Measurements from ENCODE around the gene PGM2.

PGM2 gene

DNA sequence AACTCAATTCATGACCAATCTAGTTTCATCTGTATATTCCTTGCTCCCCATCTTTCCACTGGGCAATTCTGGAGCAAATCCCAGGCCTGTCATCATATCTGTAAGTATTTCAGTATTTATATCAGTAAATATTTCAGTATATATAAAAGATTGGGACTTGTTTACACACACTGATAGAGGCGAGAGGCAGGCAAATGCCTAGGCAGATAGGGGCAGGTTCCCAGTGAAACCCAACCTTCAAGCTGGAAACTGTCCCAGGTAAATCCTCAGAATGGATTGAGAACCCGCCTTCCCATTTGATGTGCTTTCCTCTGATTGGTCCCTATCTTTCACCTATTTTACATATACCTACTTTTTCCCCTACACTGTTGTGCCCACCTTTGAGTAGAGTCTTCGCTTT lies 40.6 kb downstream of the PGM2 start:
- no peak for DNase-seq

DNA sequence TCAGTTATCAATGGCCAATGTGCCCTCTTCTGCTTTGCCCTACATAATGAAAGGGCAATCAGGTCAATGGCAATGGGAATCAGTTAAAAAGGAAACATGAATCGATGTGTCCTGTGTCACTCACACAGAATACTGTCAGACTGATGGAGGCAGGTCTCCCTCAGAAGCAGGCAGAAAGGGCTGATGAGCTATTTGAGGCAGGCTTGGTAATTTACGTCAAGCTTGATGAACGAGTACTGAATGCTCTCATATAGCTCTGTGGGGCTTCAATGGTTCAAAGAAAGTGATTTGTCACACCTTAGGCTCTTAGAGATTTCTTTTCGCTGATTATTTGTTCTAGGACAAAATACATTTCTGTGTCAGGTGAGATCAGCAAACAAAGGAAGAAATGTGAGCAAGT lies 41.8 kb downstream of the PGM2 start:
- DNase-seq, result no peak

DNA sequence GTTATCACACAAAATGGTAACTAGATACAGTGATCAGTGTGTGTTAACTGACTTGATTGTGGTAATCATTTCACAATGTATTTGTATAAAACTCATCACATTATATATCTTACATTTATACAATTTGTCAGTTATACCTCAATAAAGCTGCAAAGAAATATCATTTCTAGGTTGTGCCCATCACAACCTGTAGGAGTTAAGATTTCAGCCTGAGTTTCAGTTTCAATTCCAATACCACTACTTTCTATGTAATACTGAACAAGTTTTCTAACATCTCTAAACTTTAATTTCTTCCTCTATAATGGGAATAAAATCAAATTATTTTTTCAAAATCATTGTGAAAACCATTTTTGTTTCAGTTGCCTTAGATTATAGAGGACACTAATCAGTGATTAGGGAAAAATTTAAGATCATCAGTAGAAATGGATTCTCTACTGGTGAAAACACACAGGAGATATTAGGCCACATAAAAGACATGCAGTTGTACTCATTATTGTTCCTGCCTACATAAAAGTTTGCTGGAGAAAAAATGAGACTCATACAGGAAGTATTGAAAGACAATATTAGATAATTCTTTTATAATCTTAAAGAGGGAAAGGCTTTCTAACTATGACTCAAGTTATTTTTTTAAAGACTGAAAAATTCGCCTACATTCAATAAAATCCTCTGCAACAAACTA lies 46.0 kb downstream of the PGM2 start:
- DNase-seq, result no peak

GRCh38 chr4:37873386-37873785 lies 46.9 kb downstream of the PGM2 start:
- no peak for DNase-seq

DNA sequence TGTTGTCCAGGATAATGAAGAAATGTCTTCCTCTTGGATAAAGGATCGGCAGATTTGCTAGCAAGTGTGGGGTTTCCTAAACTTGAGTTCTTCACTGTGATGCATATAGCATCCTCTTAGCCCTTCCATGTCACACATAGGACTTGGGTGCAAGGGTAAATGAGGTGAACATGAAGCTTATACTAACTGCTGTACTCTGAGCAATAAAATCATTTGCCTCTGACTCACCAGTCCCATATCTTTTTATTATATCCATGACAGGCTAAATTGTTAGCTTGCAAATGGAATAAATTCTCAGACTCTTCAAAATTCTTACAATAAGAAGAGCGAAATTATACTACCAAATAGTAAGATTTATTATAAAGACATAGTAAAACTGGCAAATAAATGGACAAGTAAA lies 49.7 kb downstream of the PGM2 start:
- DNase-seq, result no peak

DNA sequence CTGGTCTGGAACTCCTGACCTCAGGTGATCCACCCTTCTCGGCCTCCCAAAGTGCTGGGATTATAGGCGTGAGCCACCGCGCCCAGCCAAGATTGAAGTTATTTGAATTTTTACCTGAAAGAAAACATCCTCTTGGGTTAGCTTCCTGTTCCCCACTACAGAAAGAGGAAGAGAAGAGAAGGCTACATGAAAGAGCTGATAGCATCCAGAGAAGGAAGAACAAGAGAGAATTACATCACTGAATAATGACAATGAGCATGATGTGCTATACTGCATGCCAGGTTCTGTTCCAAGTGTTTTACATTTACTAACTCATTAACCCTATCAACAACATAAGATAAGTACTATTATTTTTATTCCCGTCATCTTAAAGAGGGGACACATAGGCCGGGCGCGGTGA lies 52.9 kb downstream of the PGM2 start:
- no peak for DNase-seq

- DNase-seq, result no peak
Observed at GRCh38 chr4:37881811-37882210, 55.3 kb downstream of the PGM2 start.

DNA sequence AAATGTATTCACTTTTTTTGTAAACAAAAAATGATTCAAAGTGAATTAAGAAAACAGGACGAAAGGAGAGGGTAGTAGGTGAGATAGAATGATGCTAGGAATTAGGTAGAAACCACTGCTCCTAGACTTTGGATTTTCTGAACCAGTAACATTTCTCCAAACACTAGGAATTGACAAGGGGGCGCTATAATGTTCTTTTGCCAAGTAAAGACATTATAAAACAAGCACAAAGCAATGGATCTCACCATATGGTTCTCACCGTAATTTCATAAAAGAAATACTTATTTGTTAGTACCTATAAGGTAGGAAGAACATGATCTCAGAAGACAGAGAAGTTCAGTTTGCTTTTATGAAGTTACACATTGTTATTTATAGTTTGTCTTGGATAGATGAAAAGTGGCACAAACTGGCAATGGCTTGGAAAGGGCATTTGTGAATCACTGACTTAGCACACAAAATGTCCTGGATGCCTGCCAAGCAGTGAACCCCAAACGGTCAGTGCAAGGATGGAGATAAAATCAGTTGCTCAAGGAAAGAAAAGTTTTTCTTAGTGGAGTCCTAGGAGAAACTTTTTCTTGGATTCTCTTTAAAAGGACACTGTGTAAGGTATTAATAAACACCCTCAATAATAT lies 56.3 kb downstream of the PGM2 start:
- no peak for DNase-seq

GRCh38 chr4:37884855-37885487 lies 58.5 kb downstream of the PGM2 start:
- DNase-seq, result no peak

DNA sequence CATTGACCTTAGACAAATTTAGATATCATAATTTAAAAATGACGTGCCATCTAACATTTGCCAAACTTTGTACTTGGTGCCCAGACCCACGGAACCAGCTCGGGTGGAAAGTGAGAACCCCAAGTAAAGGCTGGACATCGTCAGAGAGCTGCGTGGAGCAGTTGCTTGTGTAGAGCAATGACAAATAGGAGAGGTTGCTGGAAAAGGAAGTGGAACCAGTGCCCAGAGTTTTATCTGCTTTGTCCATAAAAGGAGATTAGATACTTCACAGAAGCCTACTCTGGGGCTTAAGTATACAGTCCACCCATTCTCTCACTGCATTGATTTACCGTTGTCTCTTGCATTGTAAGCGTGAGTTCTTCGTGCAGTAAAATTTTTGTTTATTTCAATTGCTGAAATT lies 59.0 kb downstream of the PGM2 start:
- no peak for DNase-seq

GRCh38 chr4:37889849-37890800 lies 63.6 kb downstream of the PGM2 start:
- peak; percentile 45 to 50 for DNase-seq

DNA sequence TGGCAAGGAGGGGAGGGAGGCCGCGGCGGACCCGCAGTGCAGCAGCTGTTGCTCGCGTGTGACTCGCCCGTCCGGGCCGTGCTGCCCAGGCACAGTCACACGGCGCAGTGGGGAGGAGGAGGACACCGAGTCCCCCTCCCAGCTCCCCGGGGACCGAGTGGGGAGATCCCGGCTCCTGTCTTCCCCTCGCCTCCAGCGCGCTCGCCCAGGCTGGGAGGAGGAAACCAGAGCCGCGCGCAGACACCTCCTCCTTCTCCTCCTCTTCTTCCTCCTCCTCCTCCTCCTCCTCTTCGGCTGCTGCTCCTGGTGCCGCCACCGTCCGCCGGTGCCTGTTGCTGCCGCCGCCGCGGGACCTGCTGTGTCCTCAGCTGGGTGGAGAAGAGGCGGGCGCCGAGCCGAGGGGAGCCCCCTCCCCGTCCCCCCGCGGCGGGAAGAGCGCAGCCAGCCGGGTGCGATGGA lies 64.3 kb downstream of the PGM2 start, which contains the start of gene TBC1D1:
Gene TBC1D1 (plus strand): TSS at position 284 of the 459 bp plus-strand sequence. CDS start 11,012 bp downstream, outside the sequence.
- DNase-seq, result peak in 1 of 2 donors; percentile 50

- peak in 1 of 2 donors; percentile 28 for DNase-seq
Observed at GRCh38 chr4:37891260-37892159, 65.0 kb downstream of the PGM2 start.

GRCh38 chr4:37892641-37893040 lies 66.2 kb downstream of the PGM2 start:
- DNase-seq, result no peak

DNA sequence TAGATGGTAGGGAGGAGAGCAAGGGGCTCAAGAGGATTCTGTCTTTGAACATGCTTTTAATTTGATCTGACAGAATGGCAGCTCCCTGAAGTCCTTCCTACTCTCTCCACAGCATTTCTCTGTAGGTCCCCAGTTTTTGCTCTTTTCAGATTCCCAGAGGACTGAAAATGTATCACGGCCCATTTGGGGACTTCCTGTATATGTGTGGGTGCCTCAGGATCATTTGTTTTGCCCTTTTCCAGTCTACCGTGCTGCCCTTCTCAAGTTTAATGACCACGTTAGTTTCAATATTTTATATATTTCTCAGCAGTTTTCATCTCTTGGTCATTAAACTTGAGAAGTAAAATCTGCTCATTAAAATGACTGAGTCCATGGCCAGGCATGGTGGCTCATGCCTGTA lies 66.7 kb downstream of the PGM2 start:
- DNase-seq, result no peak

DNA sequence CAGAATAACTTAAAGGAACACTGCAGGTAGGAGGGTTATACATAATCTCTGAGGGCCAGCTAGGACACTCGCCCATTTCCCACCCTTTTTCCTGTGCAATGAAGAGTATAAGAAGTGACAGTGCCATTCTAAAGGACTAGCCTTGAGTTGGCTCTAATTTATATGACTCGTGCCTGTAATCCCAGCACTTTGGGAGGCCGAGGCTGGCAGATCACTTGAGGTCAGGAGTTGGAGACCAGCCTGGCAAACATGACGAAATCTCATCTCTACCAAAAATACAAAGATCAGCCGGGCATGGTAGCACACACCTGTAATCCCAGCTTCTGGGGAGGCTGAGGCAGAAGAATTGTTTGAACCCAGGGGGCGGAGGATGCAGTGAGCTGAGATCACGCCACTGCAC lies 68.8 kb downstream of the PGM2 start:
- no peak for DNase-seq

- DNase-seq, result no peak
Observed at GRCh38 chr4:37896206-37896860, 69.8 kb downstream of the PGM2 start.

- no peak for DNase-seq
Observed at GRCh38 chr4:37902212-37902611, 75.7 kb downstream of the PGM2 start.

DNA sequence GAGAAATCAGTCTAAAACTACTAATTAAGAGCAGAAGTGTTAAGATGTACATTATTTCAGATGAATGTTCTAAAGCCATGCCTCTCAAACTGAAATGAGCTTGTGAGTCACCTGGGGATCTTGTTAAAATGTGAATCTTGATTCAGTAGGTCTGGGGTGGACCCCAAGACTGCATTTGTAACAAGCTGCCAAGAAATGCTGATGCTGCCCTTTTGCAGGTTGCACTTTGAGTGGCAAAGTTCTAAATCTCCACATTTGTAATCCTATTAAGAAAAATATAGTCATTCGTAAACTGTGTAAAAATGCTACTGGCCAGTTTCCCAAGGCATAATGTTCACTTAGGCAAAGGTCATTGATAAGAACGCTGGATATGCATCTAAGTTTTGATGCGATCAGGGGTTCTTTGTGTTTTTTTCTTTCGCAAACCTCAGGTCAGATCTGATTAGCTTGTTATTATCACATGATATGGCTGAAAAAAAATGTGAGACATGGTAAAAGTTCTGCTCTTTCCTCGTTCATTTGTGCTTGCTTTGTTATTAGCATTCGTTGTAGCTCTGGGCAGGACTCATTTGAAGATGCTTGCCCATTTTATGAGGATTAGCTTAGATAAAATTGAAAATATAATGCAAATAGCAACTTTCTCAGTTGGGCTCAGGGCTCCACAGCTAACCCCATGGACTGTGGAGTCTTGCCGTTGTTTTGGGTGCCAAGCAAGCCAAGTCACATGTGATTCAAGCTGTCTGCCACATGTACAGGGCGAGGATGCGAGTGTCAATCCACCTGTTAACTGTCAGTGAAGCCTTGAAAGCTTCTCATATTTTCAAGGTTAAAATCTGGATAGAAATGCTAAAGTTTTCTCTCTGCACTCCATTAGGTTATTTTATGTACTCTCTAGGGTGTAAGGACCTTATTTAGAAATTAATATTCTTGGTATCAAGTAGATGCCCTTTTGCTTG lies 76.5 kb downstream of the PGM2 start:
- DNase-seq, result no peak

DNA sequence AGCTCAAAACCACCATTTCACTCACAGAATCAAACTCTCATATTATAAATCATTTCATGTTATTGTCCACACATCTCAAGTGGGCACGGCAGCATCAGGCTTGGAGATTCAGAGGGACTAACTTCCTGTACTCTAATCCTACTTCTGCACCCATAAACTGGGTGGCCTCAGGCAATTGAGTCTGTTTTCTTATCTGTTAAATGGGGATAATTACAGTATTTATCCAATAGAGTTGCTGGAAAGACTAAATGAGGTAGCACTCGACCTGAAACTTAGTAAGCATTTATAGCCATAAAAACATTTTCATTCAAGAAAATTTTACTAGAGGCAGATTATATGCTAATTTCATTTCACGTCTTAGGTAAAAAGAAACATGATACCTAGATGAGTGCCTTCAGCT lies 77.4 kb downstream of the PGM2 start:
- DNase-seq, result no peak
